Vagina (tissue), 2 donors: ENCODE measurements around the gene ASCC3. TPM values are rescaled to one million over a fixed set of nuclear protein-coding genes. Genes with fewer than 3 reads are reported as not detected.
"Not testable (repeated sequence)": the region's sequence is repeated elsewhere in the genome, so short reads cannot be mapped to it uniquely, and the experiment has no call there.

ENCODE experiments used
- DNase-seq, 2 donors: peaks; one replicate each; pipeline ENCODE4 v3.0.0-alpha.2; 2017; ENCODE audit errors: extremely low spot score in 2 of 2
- H3K27ac ChIP-seq: fragments of 200-600 bp; sonication (generic); one replicate; pipeline ENCODE4 v1.5.1; 2019
- H3K27me3 ChIP-seq: fragments of 200-600 bp; sonication (generic); one replicate; pipeline ENCODE4 v1.5.1; 2019
- H3K36me3 ChIP-seq, 2 donors: fragments of 200-600 bp; sonication (generic); one replicate each; pipeline ENCODE4 v1.5.1; 2017 to 2019
- H3K4me1 ChIP-seq: fragments of 200-600 bp; sonication (generic); one replicate; pipeline ENCODE4 v1.5.1; 2019
- H3K4me3 ChIP-seq, 2 donors: fragments of 200-600 bp; sonication (generic); 1 replicate in 1 of 2; 2 replicates in 1 of 2; pipeline ENCODE4 v1.5.1; 2016 to 2019
- H3K9me3 ChIP-seq: fragments of 200-600 bp; sonication (generic); one replicate; pipeline ENCODE4 v1.5.1; 2019
- CTCF ChIP-seq, 3 experiments: fragments of 450-650 bp in 2 of 3; fragments of 200-600 bp in 1 of 3; sonication (generic) in 1 of 3; IDR thresholded peaks; one replicate each; pipeline ENCODE4 v1.5.1; 2017 to 2019; ENCODE audit warnings: antibody characterized with exemption in 3 of 3, mild to moderate bottlenecking in 2 of 3, moderate library complexity in 2 of 3
- POLR2A ChIP-seq, 2 donors: fragments of 450-650 bp; IDR thresholded peaks; one replicate each; pipeline ENCODE4 v1.6.1; 2017; ENCODE audit warnings: antibody characterized with exemption in 2 of 2, mild to moderate bottlenecking in 2 of 2, moderate library complexity in 2 of 2
- POLR2AphosphoS5 ChIP-seq, 2 donors: sonication (generic); formaldehyde crosslinking; IDR thresholded peaks; one replicate each; pipeline ENCODE4 v1.9.0; 2017; ENCODE audit warnings: antibody characterized with exemption in 2 of 2, mild to moderate bottlenecking in 2 of 2, low read depth in 1 of 2; ENCODE audit not compliant: insufficient read depth in 1 of 2
- intact Hi-C: fragments of 100-400 bp; cut with DNase I; formaldehyde crosslinking; loops from one replicate; pipeline ENCODE4 v1.15.1; 2023
- total RNA-seq: library from RNA; depleted of rRNA; stranded (reverse); fragments of >200 nt; gene quantifications from one replicate; pipeline ENCODE4 v1.2.3, GENCODE V29; 2016

ASCC3 gene
- total RNA-seq, 1 donor from 2014 or later: 44.7 TPM

- no peak for TF ChIP-seq POLR2A (IDR thresholded peaks at IDR 0.05)
- no peak for TF ChIP-seq CTCF (IDR thresholded peaks at IDR 0.05)
- no peak for TF ChIP-seq POLR2AphosphoS5 (IDR thresholded peaks at IDR 0.05; ENCODE audit: insufficient read depth in 1 of 2, low read depth in 1 of 2)
- Histone ChIP-seq H3K36me3 (no peaks in the 10 kb centered on the region), H3K27ac (no peak overlapping the region), H3K9me3 (no peaks in the 10 kb centered on the region), H3K4me3 (no peak overlapping the region), H3K4me1 (no peaks in the 10 kb centered on the region), H3K27me3 (no peaks in the 10 kb centered on the region)
- intact Hi-C loops: no loop called here
- no peak for DNase-seq
Observed at GRCh38 chr6:100663219-100663863, 217.8 kb downstream of the ASCC3 start.

- no peak for TF ChIP-seq CTCF (IDR thresholded peaks at IDR 0.05)
- no peak for TF ChIP-seq POLR2AphosphoS5 (IDR thresholded peaks at IDR 0.05; ENCODE audit: insufficient read depth in 1 of 2, low read depth in 1 of 2)
- TF ChIP-seq POLR2A (IDR thresholded peaks at IDR 0.05): no peak
- Histone ChIP-seq H3K4me3 (no peak overlapping the region), H3K9me3 (no peaks in the 10 kb centered on the region), H3K27me3 (no peaks in the 10 kb centered on the region), H3K4me1 (no peaks in the 10 kb centered on the region), H3K27ac (no peak overlapping the region), H3K36me3 (no peaks in the 10 kb centered on the region)
- no peak for DNase-seq
- intact Hi-C loops: no loop called here
Observed at GRCh38 chr6:100662264-100662663, 218.9 kb downstream of the ASCC3 start.

GRCh38 chr6:100658486-100658885 is 222.6 kb downstream of the ASCC3 start:
- Histone ChIP-seq H3K9me3 (no peaks in the 10 kb centered on the region), H3K4me3 (no peak overlapping the region), H3K27ac (no peak overlapping the region), H3K4me1 (no peaks in the 10 kb centered on the region), H3K36me3 (no peaks in the 10 kb centered on the region), H3K27me3 (no peaks in the 10 kb centered on the region)
- intact Hi-C loops: no loop called here
- no peak for TF ChIP-seq POLR2AphosphoS5 (IDR thresholded peaks at IDR 0.05; ENCODE audit: insufficient read depth in 1 of 2, low read depth in 1 of 2)
- no peak for TF ChIP-seq CTCF (IDR thresholded peaks at IDR 0.05)
- TF ChIP-seq POLR2A (IDR thresholded peaks at IDR 0.05): no peak
- DNase-seq: no peak

- no peak for TF ChIP-seq POLR2A (IDR thresholded peaks at IDR 0.05)
- peak in 1 of 3 experiments; percentile 28 for TF ChIP-seq CTCF (IDR thresholded peaks at IDR 0.05)
- no peak for DNase-seq
- H3K4me3 ChIP-seq: no peak overlapping the region
- H3K4me1 ChIP-seq: no peaks in the 10 kb centered on the region
- peaks cover 0 to under 1% of the 10 kb centered on the region in 2 donors for H3K36me3 ChIP-seq
- no peak overlapping the region for H3K27ac ChIP-seq
- intact Hi-C loops: no loop called here
- no peaks in the 10 kb centered on the region for H3K27me3 ChIP-seq
- H3K9me3 ChIP-seq: no peaks in the 10 kb centered on the region
Observed at GRCh38 chr6:100657678-100658330, 223.3 kb downstream of the ASCC3 start.

- H3K36me3 ChIP-seq: peaks cover 0 to 43% of the 10 kb centered on the region in 2 donors
- H3K27me3 ChIP-seq, H3K4me1 ChIP-seq, H3K9me3 ChIP-seq, intact Hi-C loops, H3K4me3 ChIP-seq, H3K27ac ChIP-seq, DNase-seq: not testable (repeated sequence)
Observed at GRCh38 chr6:100641147-100641546, 240.0 kb downstream of the ASCC3 start.
